Fibroblast of mammary gland (primary cell): ENCODE measurements around the gene GALNT2.

Source experiments
- DNase-seq: peaks from one replicate; pipeline ENCODE4 v3.0.0-alpha.2; 2010; ENCODE audit warnings: low read depth
- H3K4me3 ChIP-seq: 2 replicates; pipeline ENCODE4 v1.5.1; 2011; ENCODE audit warnings: low read depth, mild to moderate bottlenecking, low read length, moderate library complexity; ENCODE audit not compliant: control insufficient read depth
- CTCF ChIP-seq: conservative IDR thresholded peaks from 2 replicates; pipeline ENCODE4 v1.5.1; 2011; ENCODE audit warnings: low read depth, low read length, inconsistent platforms; ENCODE audit not compliant: control insufficient read depth, insufficient read depth

GALNT2 gene

GRCh38 chr1:230197644-230198567 lies 130.9 kb downstream of the GALNT2 start:
- no peak for TF ChIP-seq CTCF
- no peak for DNase-seq
- H3K4me3 ChIP-seq, result no peak overlapping the region

GRCh38 chr1:230199034-230199433 lies 132.0 kb downstream of the GALNT2 start:
- H3K4me3 ChIP-seq, result no peak overlapping the region
- DNase-seq, result no peak
- TF ChIP-seq CTCF, result no peak

GRCh38 chr1:230199554-230199953 lies 132.5 kb downstream of the GALNT2 start:
- H3K4me3 ChIP-seq, result no peak overlapping the region
- DNase-seq, result no peak
- TF ChIP-seq CTCF, result no peak

- no peak for TF ChIP-seq CTCF
- no peak for DNase-seq
- no peak overlapping the region for H3K4me3 ChIP-seq
Measured at GRCh38 chr1:230200276-230200675, 133.2 kb downstream of the GALNT2 start.

- no peak for TF ChIP-seq CTCF
- DNase-seq, result no peak
- no peak overlapping the region for H3K4me3 ChIP-seq
Measured at GRCh38 chr1:230201445-230201844, 134.4 kb downstream of the GALNT2 start.

GRCh38 chr1:230204842-230205241 lies 137.8 kb downstream of the GALNT2 start:
- DNase-seq, result no peak
- no peak for TF ChIP-seq CTCF
- H3K4me3 ChIP-seq, result no peak overlapping the region
